IMR-90 (cell line): ENCODE results near the gene FAS. TPM values are rescaled to one million over a fixed set of nuclear protein-coding genes. Genes with fewer than 3 reads are reported as not detected.

Experiments used
- ATAC-seq: fragments of 200-7000 bp; cut with Tn5 transposase; 2 replicates; pipeline ENCODE4 v1.9.1; 2020; ENCODE audit warnings: low read depth, mild to moderate bottlenecking, moderate library complexity
- BruUV-seq: library from RNA; stranded (reverse); fragments of 400-500 nt; replicated peaks from 2 replicates; lab custom pipeline; 2021; lab: Mats Ljungman, UMichigan
- CTCF ChIA-PET: fragments of 300-600 bp; formaldehyde crosslinking; extraction: SDS; loops from one replicate; lab custom pipeline; 2021; ENCODE audit warnings: antibody characterized with exemption; lab: Yijun Ruan, JAX
- POLR2A ChIA-PET: fragments of 300-600 bp; sonication (Branson Sonifier 250); formaldehyde crosslinking; loops from one replicate; lab custom pipeline; 2022; ENCODE audit warnings: antibody characterized with exemption; ENCODE audit not compliant: unreplicated experiment; lab: Charles Lee
- DNase-seq: peaks from one replicate; pipeline ENCODE4 v3.0.0; 2013
- H2AFZ ChIP-seq: replicated peaks from 2 replicates; pipeline ENCODE3; 2013; ENCODE audit warnings: low read length, mild to moderate bottlenecking; ENCODE audit not compliant: poor library complexity
- H2AK5ac ChIP-seq: 2 replicates; pipeline ENCODE4 v1.6.1; 2013; ENCODE audit warnings: low read depth, low read length, inconsistent platforms
- H2AK9ac ChIP-seq: replicated peaks from 2 replicates; pipeline ENCODE3; 2013; ENCODE audit warnings: mild to moderate bottlenecking, low read depth, low read length, moderate library complexity; ENCODE audit not compliant: poor library complexity
- H2BK120ac ChIP-seq: 2 replicates; pipeline ENCODE4 v1.6.1; 2013; ENCODE audit warnings: low read depth, low read length, inconsistent platforms
- H2BK15ac ChIP-seq: 3 replicates; pipeline ENCODE4 v1.6.1; 2013; ENCODE audit warnings: low read depth, low read length, inconsistent platforms
- H2BK20ac ChIP-seq: 2 replicates; pipeline ENCODE4 v1.6.1; 2013; ENCODE audit warnings: low read depth, mild to moderate bottlenecking, inconsistent platforms, low read length, moderate library complexity
- H2BK5ac ChIP-seq: 2 replicates; pipeline ENCODE4 v1.6.1; 2013; ENCODE audit warnings: mild to moderate bottlenecking, low read depth, low read length, inconsistent platforms; ENCODE audit not compliant: poor library complexity, severe bottlenecking
- H3K14ac ChIP-seq: replicated peaks from 2 replicates; pipeline ENCODE4 v1.6.1; 2013; ENCODE audit warnings: low read depth, low read length, inconsistent platforms
- H3K18ac ChIP-seq: 2 replicates; pipeline ENCODE4 v1.6.1; 2013; ENCODE audit warnings: low read depth, low read length, control low read depth
- H3K23ac ChIP-seq: 2 replicates; pipeline ENCODE4 v1.6.1; 2013; ENCODE audit warnings: low read depth, low read length, inconsistent platforms
- H3K27ac ChIP-seq: 2 replicates; pipeline ENCODE4 v1.5.1; 2013; ENCODE audit warnings: mild to moderate bottlenecking, control low read depth, low read length; ENCODE audit not compliant: insufficient read depth
- H3K27me3 ChIP-seq: 2 replicates; pipeline ENCODE4 v1.6.1; 2013; ENCODE audit warnings: low read length; ENCODE audit not compliant: control insufficient read depth, insufficient read depth
- H3K36me3 ChIP-seq: 2 replicates; pipeline ENCODE4 v1.6.1; 2013; ENCODE audit warnings: low read length, mixed read lengths; ENCODE audit not compliant: control insufficient read depth, insufficient read depth
- H3K4ac ChIP-seq: 2 replicates; pipeline ENCODE4 v1.6.1; 2013; ENCODE audit warnings: low read depth, low read length, inconsistent platforms
- H3K4me1 ChIP-seq: 2 replicates; pipeline ENCODE4 v1.6.1; 2013; ENCODE audit warnings: low read length, mixed read lengths; ENCODE audit not compliant: control insufficient read depth, insufficient read depth
- H3K4me2 ChIP-seq: 2 replicates; pipeline ENCODE4 v1.6.1; 2013; ENCODE audit warnings: low read depth, mild to moderate bottlenecking, control low read depth, low read length, moderate library complexity
- H3K4me3 ChIP-seq: 2 replicates; pipeline ENCODE4 v1.5.1; 2013; ENCODE audit warnings: low read depth, mild to moderate bottlenecking, control low read depth, low read length, moderate library complexity; ENCODE audit not compliant: insufficient read depth
- H3K56ac ChIP-seq: 2 replicates; pipeline ENCODE4 v1.6.1; 2013; ENCODE audit warnings: low read length, inconsistent platforms; ENCODE audit not compliant: insufficient read depth; ENCODE audit errors: extremely low read depth
- H3K79me1 ChIP-seq, 2 experiments: 2 replicates each; pipeline ENCODE4 v1.6.1; 2013; ENCODE audit warnings: low read length in 2 of 2, inconsistent platforms in 1 of 2, low read depth in 1 of 2
- H3K9ac ChIP-seq: 2 replicates; pipeline ENCODE4 v1.6.1; 2013; ENCODE audit warnings: low read depth, low read length, control low read depth
- H3K9me1 ChIP-seq: 2 replicates; pipeline ENCODE4 v1.6.1; 2013; ENCODE audit warnings: low read length, inconsistent platforms; ENCODE audit not compliant: insufficient read depth
- H3K9me3 ChIP-seq: 2 replicates; pipeline ENCODE4 v1.6.1; 2013; ENCODE audit warnings: low read length; ENCODE audit not compliant: control insufficient read depth, insufficient read depth
- H4K20me1 ChIP-seq: 2 replicates; pipeline ENCODE4 v1.6.1; 2013; ENCODE audit warnings: low read length, inconsistent platforms; ENCODE audit not compliant: insufficient read depth
- H4K5ac ChIP-seq: 2 replicates; pipeline ENCODE4 v1.6.1; 2013; ENCODE audit warnings: mild to moderate bottlenecking, low read depth, low read length, control low read depth
- H4K8ac ChIP-seq, 2 experiments: 2 replicates each; pipeline ENCODE4 v1.6.1; 2013; ENCODE audit warnings: low read depth in 2 of 2, low read length in 2 of 2, control low read depth in 1 of 2, inconsistent platforms in 1 of 2
- H4K91ac ChIP-seq: 2 replicates; pipeline ENCODE4 v1.6.1; 2013; ENCODE audit warnings: low read depth, low read length, inconsistent platforms; ENCODE audit not compliant: insufficient read depth
- BHLHE40 ChIP-seq: fragments of 150-350 bp; IDR thresholded peaks from 2 replicates; pipeline ENCODE4 v1.6.1; 2016; ENCODE audit warnings: mild to moderate bottlenecking, low read depth, low read length
- CEBPB ChIP-seq: IDR thresholded peaks from 2 replicates; pipeline ENCODE4 v1.6.1; 2012; ENCODE audit warnings: low read depth, low read length, improper control_type of control experiment
- CHD1 ChIP-seq: IDR thresholded peaks from 2 replicates; pipeline ENCODE4 v1.6.1; 2012; ENCODE audit warnings: low read depth, low read length, improper control_type of control experiment
- FOS ChIP-seq: fragments of 150-350 bp; IDR thresholded peaks from 2 replicates; pipeline ENCODE4 v1.6.1; 2016; ENCODE audit warnings: low read depth, low read length
- MAFK ChIP-seq: IDR thresholded peaks from 2 replicates; pipeline ENCODE4 v1.6.1; 2012; ENCODE audit warnings: low read depth, low read length, improper control_type of control experiment
- MAZ ChIP-seq: IDR thresholded peaks from 2 replicates; pipeline ENCODE4 v1.6.1; 2012; ENCODE audit warnings: low read depth, mild to moderate bottlenecking, low read length, improper control_type of control experiment, moderate library complexity, borderline replicate concordance
- MXI1 ChIP-seq: IDR thresholded peaks from 2 replicates; pipeline ENCODE4 v1.6.1; 2012; ENCODE audit warnings: low read depth, mild to moderate bottlenecking, low read length, moderate library complexity, borderline replicate concordance
- NFE2L2 ChIP-seq: fragments of 150-350 bp; IDR thresholded peaks from 2 replicates; pipeline ENCODE4 v1.6.1; 2016; ENCODE audit warnings: low read depth, mild to moderate bottlenecking, low read length
- POLR2A ChIP-seq: IDR thresholded peaks from 2 replicates; pipeline ENCODE4 v1.6.1; 2012; ENCODE audit warnings: mild to moderate bottlenecking, low read depth, low read length
- RAD21 ChIP-seq: IDR thresholded peaks from 2 replicates; pipeline ENCODE4 v1.6.1; 2012; ENCODE audit warnings: low read length, improper control_type of control experiment
- RCOR1 ChIP-seq: IDR thresholded peaks from 2 replicates; pipeline ENCODE4 v1.6.1; 2012; ENCODE audit warnings: mild to moderate bottlenecking, low read length, improper control_type of control experiment; ENCODE audit not compliant: insufficient replicate concordance
- RFX5 ChIP-seq: IDR thresholded peaks from 2 replicates; pipeline ENCODE4 v1.8.0; 2012; ENCODE audit warnings: low read depth, mild to moderate bottlenecking, low read length, moderate library complexity
- SMC3 ChIP-seq: fragments of 150-350 bp; IDR thresholded peaks from 2 replicates; pipeline ENCODE4 v1.6.1; 2016; ENCODE audit warnings: low read depth, mild to moderate bottlenecking, antibody characterized with exemption, low read length, moderate library complexity
- WGBS, 2 experiments: methylation state at CpG; one replicate each; pipeline versions ENCODE4 v1.1.5 to v1.1.7; 2013; ENCODE audit warnings: missing lambda C conversion rate in 2 of 2; ENCODE audit not compliant: insufficient read length in 1 of 2; ENCODE audit errors: extremely low coverage in 2 of 2; 5-methylcytosine and 5-hydroxymethylcytosine counted together
- dilution Hi-C: fragments of 300-500 bp; cut with HindIII; formaldehyde crosslinking; loops from one replicate; pipeline ENCODE4 v1.14.3; 2018; ENCODE audit warnings: low sequenced_read_pairs; ENCODE audit not compliant: unreplicated experiment
- in situ Hi-C: fragments of 300-500 bp; cut with MboI; formaldehyde crosslinking; loops from 3 replicates; pipeline ENCODE4 v1.14.3; 2019; ENCODE audit warnings: low sequenced_read_pairs, inconsistent platforms, mixed read lengths
- intact Hi-C: fragments of 100-400 bp; cut with micrococcal nuclease; formaldehyde crosslinking; loops from 2 replicates; pipeline ENCODE4 v1.10.0; 2022
- polyA plus RNA-seq, 3 experiments: library from polyadenylated mRNA; depleted of rRNA; stranded (reverse); fragments of >200 nt; gene quantifications; 2 replicates each; pipeline ENCODE4 v1.2.3, GENCODE V29; 2012; ENCODE audit warnings: low replicate concordance in 1 of 3
- total RNA-seq: library from RNA; depleted of rRNA; stranded (reverse); fragments of >200 nt; gene quantifications from 2 replicates; pipeline ENCODE4 v1.2.3, GENCODE V29; 2012
- TF ChIP-seq, protein P1 (sequence below): fragments of 150-350 bp; IDR thresholded peaks from 2 replicates; pipeline ENCODE4 v1.6.1; 2017; ENCODE audit warnings: mild to moderate bottlenecking, antibody characterized with exemption, low read length, low read depth
- TF ChIP-seq, protein P2 (sequence below): conservative IDR thresholded peaks from 2 replicates; pipeline ENCODE4 v1.5.1; 2012; ENCODE audit warnings: mild to moderate bottlenecking, low read depth, low read length, improper control_type of control experiment
- TF ChIP-seq, protein P3 (sequence below): fragments of 150-350 bp; IDR thresholded peaks from 2 replicates; pipeline ENCODE4 v1.6.1; 2016; ENCODE audit warnings: low read depth, mild to moderate bottlenecking, low read length, moderate library complexity, borderline replicate concordance

The FAS gene
- total and polyA plus RNA-seq, 2 of the 4 experiments (the other 2 are of a cell fraction): 34.3 to 53.8 TPM

DNA sequence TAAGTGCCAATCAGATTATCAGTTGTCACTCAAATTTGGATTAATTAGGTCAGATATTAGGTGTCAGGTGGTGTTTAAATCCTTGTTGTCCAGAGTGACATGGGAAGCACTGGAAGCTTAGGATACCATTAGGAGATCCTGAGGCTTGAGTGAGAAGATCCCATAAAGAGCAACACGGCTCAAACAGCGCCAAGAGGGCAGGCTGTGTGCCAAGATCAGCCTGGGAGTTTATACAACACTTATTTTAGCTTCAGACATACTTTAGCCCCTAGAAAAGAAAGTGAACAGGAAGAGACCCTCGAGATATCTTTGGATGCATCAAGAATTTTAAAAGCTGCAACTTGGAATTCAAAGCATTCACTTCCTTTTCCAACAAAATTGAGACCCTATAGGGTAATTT lies 23.8 kb upstream of the FAS start:
- TF ChIP-seq FOS: no peak
- TF ChIP-seq CHD1: no peak
- no peak for TF ChIP-seq CEBPB
- TF ChIP-seq POLR2A: no peak
- no peak for TF ChIP-seq RCOR1
- no peak for TF ChIP-seq MAZ
- no peak for TF ChIP-seq MXI1
- TF ChIP-seq RAD21: no peak
- no peak for TF ChIP-seq SMC3
- no peak for TF ChIP-seq MAFK
- TF ChIP-seq, protein P1, sequence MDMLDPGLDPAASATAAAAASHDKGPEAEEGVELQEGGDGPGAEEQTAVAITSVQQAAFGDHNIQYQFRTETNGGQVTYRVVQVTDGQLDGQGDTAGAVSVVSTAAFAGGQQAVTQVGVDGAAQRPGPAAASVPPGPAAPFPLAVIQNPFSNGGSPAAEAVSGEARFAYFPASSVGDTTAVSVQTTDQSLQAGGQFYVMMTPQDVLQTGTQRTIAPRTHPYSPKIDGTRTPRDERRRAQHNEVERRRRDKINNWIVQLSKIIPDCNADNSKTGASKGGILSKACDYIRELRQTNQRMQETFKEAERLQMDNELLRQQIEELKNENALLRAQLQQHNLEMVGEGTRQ: no peak
- TF ChIP-seq, protein P2, sequence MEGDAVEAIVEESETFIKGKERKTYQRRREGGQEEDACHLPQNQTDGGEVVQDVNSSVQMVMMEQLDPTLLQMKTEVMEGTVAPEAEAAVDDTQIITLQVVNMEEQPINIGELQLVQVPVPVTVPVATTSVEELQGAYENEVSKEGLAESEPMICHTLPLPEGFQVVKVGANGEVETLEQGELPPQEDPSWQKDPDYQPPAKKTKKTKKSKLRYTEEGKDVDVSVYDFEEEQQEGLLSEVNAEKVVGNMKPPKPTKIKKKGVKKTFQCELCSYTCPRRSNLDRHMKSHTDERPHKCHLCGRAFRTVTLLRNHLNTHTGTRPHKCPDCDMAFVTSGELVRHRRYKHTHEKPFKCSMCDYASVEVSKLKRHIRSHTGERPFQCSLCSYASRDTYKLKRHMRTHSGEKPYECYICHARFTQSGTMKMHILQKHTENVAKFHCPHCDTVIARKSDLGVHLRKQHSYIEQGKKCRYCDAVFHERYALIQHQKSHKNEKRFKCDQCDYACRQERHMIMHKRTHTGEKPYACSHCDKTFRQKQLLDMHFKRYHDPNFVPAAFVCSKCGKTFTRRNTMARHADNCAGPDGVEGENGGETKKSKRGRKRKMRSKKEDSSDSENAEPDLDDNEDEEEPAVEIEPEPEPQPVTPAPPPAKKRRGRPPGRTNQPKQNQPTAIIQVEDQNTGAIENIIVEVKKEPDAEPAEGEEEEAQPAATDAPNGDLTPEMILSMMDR: no peak
- no peak for TF ChIP-seq RFX5
- TF ChIP-seq BHLHE40: no peak
- TF ChIP-seq NFE2L2: no peak
- TF ChIP-seq, protein P3, sequence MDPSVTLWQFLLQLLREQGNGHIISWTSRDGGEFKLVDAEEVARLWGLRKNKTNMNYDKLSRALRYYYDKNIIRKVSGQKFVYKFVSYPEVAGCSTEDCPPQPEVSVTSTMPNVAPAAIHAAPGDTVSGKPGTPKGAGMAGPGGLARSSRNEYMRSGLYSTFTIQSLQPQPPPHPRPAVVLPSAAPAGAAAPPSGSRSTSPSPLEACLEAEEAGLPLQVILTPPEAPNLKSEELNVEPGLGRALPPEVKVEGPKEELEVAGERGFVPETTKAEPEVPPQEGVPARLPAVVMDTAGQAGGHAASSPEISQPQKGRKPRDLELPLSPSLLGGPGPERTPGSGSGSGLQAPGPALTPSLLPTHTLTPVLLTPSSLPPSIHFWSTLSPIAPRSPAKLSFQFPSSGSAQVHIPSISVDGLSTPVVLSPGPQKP: no peak
- Histone ChIP-seq H3K9me1 (no peaks in the 10 kb centered on the region), H3K4me1 (peaks cover 7% of the 10 kb centered on the region), H2BK20ac (no peak overlapping the region), H3K27me3 (no peaks in the 10 kb centered on the region), H2AK9ac (no peak overlapping the region), H4K91ac (no peak overlapping the region), H3K18ac (no peak overlapping the region), H2BK120ac (no peak overlapping the region), H2AK5ac (no peak overlapping the region), H2AFZ (no peak overlapping the region), H4K5ac (no peak overlapping the region), H3K56ac (no peak overlapping the region), H4K8ac (no peak overlapping the region), H3K23ac (no peak overlapping the region), H3K4me3 (no peak overlapping the region), H3K27ac (no peak overlapping the region), H3K14ac (no peak overlapping the region), H4K20me1 (no peaks in the 10 kb centered on the region), H3K79me1 (peaks cover 8 to 37% of the 10 kb centered on the region in 2 experiments; a peak in 3 of 4 replicates), H3K36me3 (no peaks in the 10 kb centered on the region), H3K4me2 (no peak overlapping the region), H3K9ac (no peak overlapping the region), H2BK5ac (no peak overlapping the region), H3K4ac (no peak overlapping the region), H2BK15ac (no peak overlapping the region), H3K9me3 (no peaks in the 10 kb centered on the region)
- POLR2A ChIA-PET: interaction anchor here (0.6 kb wide), 1 partner anchor 16 kb away, joined by 3 read pairs; no protein-coding TSS in a partner anchor
- dilution Hi-C loops (no loop called here), in situ Hi-C loops (no loop called here), intact Hi-C loops (no loop called here)
- CTCF ChIA-PET: interaction anchor here (1.0 kb wide), 1 partner anchor 20 kb away, joined by 3 read pairs; no protein-coding TSS in a partner anchor
- peak; percentile 33 for DNase-seq
- no CpG with 5 or more reads among the region's 3 CpGs for WGBS, 2 experiments
- no TSS peak for BruUV-seq
- no peak for ATAC-seq
